ENCODE results near the gene RPRD1A. TPM values are rescaled to one million over a fixed set of nuclear protein-coding genes. Genes with fewer than 3 reads are reported as not detected.
"Not testable (repeated sequence)": the region's sequence is repeated elsewhere in the genome, so short reads cannot be mapped to it uniquely, and the experiment has no call there.

RPRD1A gene
- total RNA-seq, 1 donor from 2014 or later, result 44.7 TPM

GRCh38 chr18:36078751-36079529, 11.6 kb upstream of the RPRD1A start:
- DNase-seq (ENCODE audit: extremely low spot score in 2 of 2), result no peak
- intact Hi-C loops (cut with DNase I), result no loop called here
- H3K4me1 ChIP-seq, result no peaks in the 10 kb centered on the region
- no peaks in the 10 kb centered on the region for H3K9me3 ChIP-seq
- H3K27ac ChIP-seq, result no peak overlapping the region
- no peaks in the 10 kb centered on the region for H3K36me3 ChIP-seq
- H3K27me3 ChIP-seq, result no peaks in the 10 kb centered on the region
- no peak overlapping the region for H3K4me3 ChIP-seq
- TF ChIP-seq, protein P1, sequence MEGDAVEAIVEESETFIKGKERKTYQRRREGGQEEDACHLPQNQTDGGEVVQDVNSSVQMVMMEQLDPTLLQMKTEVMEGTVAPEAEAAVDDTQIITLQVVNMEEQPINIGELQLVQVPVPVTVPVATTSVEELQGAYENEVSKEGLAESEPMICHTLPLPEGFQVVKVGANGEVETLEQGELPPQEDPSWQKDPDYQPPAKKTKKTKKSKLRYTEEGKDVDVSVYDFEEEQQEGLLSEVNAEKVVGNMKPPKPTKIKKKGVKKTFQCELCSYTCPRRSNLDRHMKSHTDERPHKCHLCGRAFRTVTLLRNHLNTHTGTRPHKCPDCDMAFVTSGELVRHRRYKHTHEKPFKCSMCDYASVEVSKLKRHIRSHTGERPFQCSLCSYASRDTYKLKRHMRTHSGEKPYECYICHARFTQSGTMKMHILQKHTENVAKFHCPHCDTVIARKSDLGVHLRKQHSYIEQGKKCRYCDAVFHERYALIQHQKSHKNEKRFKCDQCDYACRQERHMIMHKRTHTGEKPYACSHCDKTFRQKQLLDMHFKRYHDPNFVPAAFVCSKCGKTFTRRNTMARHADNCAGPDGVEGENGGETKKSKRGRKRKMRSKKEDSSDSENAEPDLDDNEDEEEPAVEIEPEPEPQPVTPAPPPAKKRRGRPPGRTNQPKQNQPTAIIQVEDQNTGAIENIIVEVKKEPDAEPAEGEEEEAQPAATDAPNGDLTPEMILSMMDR (IDR thresholded peaks at IDR 0.05), result no peak
- no peak for TF ChIP-seq POLR2A (IDR thresholded peaks at IDR 0.05)
- no peak for TF ChIP-seq POLR2AphosphoS5 (IDR thresholded peaks at IDR 0.05; ENCODE audit: insufficient read depth in 1 of 2, low read depth in 1 of 2)

GRCh38 chr18:36077764-36078163, 10.4 kb upstream of the RPRD1A start:
- intact Hi-C loops (cut with DNase I); DNase-seq (ENCODE audit: extremely low spot score in 2 of 2); H3K27me3 ChIP-seq; H3K4me1 ChIP-seq; H3K9me3 ChIP-seq; H3K27ac ChIP-seq; H3K36me3 ChIP-seq; H3K4me3 ChIP-seq: not testable (repeated sequence)

- no peak overlapping the region for H3K4me3 ChIP-seq
- H3K36me3 ChIP-seq, result no peaks in the 10 kb centered on the region
- H3K9me3 ChIP-seq, result no peaks in the 10 kb centered on the region
- no peak for DNase-seq (ENCODE audit: extremely low spot score in 2 of 2)
- no peaks in the 10 kb centered on the region for H3K27me3 ChIP-seq
- no peaks in the 10 kb centered on the region for H3K4me1 ChIP-seq
- no peak overlapping the region for H3K27ac ChIP-seq
- intact Hi-C loops (cut with DNase I), result no loop called here
- TF ChIP-seq POLR2AphosphoS5 (IDR thresholded peaks at IDR 0.05; ENCODE audit: insufficient read depth in 1 of 2, low read depth in 1 of 2) (peak in 1 of 2 donors; percentile 28), POLR2A (IDR thresholded peaks at IDR 0.05) (no peak)
Measured at GRCh38 chr18:36075862-36076587, 8.7 kb upstream of the RPRD1A start.

GRCh38 chr18:36074435-36074834, 7.1 kb upstream of the RPRD1A start:
- Histone ChIP-seq H3K27me3 (no peaks in the 10 kb centered on the region), H3K36me3 (no peaks in the 10 kb centered on the region), H3K4me1 (no peaks in the 10 kb centered on the region), H3K4me3 (no peak overlapping the region), H3K27ac (no peak overlapping the region), H3K9me3 (no peaks in the 10 kb centered on the region)
- intact Hi-C loops (cut with DNase I), result no loop called here
- no peak for TF ChIP-seq POLR2AphosphoS5 (IDR thresholded peaks at IDR 0.05; ENCODE audit: insufficient read depth in 1 of 2, low read depth in 1 of 2)
- TF ChIP-seq POLR2A (IDR thresholded peaks at IDR 0.05), result no peak
- TF ChIP-seq, protein P1 (IDR thresholded peaks at IDR 0.05), result no peak
- DNase-seq (ENCODE audit: extremely low spot score in 2 of 2), result no peak

DNA sequence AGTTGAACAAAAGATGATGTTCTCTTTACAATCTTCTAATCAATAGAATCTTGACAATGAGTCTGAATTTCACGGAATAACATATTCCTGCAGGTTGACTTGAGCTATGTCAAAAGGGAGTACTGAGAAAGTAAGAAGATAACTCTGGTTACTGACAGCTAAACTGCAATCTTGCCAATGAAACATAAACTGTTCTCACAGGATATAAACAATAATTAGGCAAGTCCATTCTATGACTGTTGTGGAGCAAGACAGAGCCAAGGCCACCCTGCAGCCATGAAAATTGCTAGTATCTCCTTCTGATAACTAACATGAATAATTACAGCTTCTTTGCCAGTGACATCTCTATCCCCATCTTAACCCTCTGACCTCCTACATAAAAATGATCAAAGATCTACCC, 6.3 kb upstream of the RPRD1A start:
- TF ChIP-seq POLR2A (IDR thresholded peaks at IDR 0.05), result no peak
- no peak for TF ChIP-seq POLR2AphosphoS5 (IDR thresholded peaks at IDR 0.05; ENCODE audit: insufficient read depth in 1 of 2, low read depth in 1 of 2)
- TF ChIP-seq, protein P1 (IDR thresholded peaks at IDR 0.05), result no peak
- DNase-seq (ENCODE audit: extremely low spot score in 2 of 2), result no peak
- H3K36me3 ChIP-seq, result no peaks in the 10 kb centered on the region
- no peaks in the 10 kb centered on the region for H3K9me3 ChIP-seq
- intact Hi-C loops (cut with DNase I), result no loop called here
- H3K4me3 ChIP-seq, result no peak overlapping the region
- H3K27ac ChIP-seq, result no peak overlapping the region
- H3K27me3 ChIP-seq, result no peaks in the 10 kb centered on the region
- no peaks in the 10 kb centered on the region for H3K4me1 ChIP-seq

DNA sequence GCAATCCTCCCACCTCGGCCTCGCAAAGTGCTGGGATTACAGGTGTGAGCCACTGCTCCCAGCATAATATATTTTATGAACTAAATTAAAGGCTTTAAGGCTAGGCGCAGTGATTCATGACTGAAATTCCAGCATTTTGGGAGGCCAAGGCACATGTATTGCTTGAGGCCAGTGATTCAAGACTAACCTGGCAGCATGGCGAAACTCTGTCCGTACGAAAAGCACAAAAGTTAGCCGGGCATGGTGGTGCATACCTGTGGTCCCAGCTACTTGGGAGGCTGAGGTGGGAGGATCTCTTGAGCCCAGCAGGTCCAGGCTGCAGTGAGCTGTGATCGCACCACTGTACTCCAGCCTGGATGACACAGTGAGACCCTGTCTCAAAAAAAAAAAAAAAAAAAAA, 5.0 kb upstream of the RPRD1A start:
- DNase-seq (ENCODE audit: extremely low spot score in 2 of 2); H3K36me3 ChIP-seq; H3K27me3 ChIP-seq; H3K4me3 ChIP-seq; H3K4me1 ChIP-seq; H3K27ac ChIP-seq; H3K9me3 ChIP-seq; intact Hi-C loops (cut with DNase I): not testable (repeated sequence)

Data from vagina (tissue), 2 donors.